Posterior vena cava (tissue), 2 donors: ENCODE measurements around the gene INTS12. TPM values are rescaled to one million over a fixed set of nuclear protein-coding genes. Genes with fewer than 3 reads are reported as not detected.
"Not testable (repeated sequence)": the region's sequence is repeated elsewhere in the genome, so short reads cannot be mapped to it uniquely, and the experiment has no call there.

ENCODE experiments used
- DNase-seq: peaks from one replicate; pipeline ENCODE4 v3.0.0-alpha.2; 2020; ENCODE audit warnings: low spot score
- intact Hi-C, 2 donors: fragments of 100-400 bp; cut with DNase I; formaldehyde crosslinking; loops; one replicate each; pipeline versions ENCODE4 v1.14.1 to v1.14.2; 2022 to 2023
- total RNA-seq, 2 donors: library from RNA; stranded (reverse); fragmentation: NEBNext Ultra II Directional; extraction: Animal tissue kit (Norgen Biotek cat#: 25700); gene quantifications; one replicate each; pipeline ENCODE4 v1.2.1, GENCODE V29; 2021
- donor health status: DM: yes; HTN: yes; CAD: no.
- donor health status: DM: yes; HTN: yes; CAD: no.

The INTS12 gene
- total RNA-seq, 2 donors from 2014 or later = 20.1 to 20.4 TPM

DNA sequence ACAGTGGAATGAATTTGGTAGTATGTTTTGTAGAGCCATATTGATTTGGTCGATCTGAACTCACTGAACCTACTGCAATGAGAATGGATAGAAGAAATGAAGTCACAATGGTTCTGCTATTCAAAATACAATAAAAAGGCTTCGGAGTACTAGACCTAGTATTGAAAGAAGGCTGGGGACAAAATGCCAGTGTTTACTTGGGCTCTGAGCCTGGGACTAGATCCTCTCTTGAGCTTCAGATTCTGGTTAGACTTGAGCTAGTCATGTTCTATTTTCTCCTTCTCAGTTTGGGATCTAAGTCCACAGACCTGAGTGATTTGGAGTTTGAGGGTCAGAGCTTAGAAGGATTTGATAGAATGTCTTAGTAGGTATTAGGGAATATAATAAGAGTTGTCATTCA lies 9.9 kb downstream of the INTS12 start:
- no peak for DNase-seq
- intact Hi-C loops = no loop called here

DNA sequence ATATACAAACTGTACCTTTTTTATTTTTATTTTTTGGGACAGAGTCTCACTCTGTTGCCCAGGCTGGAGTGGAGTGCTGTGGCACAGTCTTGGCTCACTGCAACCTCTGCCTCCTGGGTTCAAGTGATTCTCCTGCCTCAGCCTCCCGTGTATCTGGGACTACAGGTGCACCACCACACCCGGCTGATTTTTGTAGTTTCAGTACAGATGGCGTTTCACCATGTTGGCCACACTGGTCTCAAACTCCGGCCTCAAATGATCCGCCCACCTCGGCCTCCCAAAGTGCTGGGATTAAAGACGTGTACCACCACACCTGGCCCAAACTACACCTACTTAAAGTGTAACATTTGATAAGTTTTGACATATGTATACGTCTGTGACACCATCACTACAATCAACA lies 12.7 kb downstream of the INTS12 start:
- DNase-seq, intact Hi-C loops: not testable (repeated sequence)

DNA sequence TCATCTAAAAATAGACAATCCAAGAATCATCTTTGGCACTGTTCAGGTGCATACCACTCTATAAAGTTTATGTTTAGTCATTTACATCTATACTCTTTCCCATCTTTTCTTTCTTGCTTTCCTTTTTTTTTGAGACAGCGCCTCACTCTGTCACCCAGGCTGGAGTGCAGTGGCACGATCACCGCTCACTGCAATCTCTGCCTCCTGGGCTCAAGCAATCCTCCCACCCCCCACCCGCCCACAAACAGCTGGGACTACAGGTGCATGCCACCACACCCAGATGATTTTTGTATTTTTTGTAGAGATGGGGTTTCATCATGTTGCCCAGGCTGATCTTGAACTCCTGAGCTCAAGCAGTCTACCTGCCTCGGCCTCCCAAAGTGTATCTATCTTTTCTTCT lies 13.7 kb downstream of the INTS12 start:
- intact Hi-C loops, DNase-seq: not testable (repeated sequence)

DNA sequence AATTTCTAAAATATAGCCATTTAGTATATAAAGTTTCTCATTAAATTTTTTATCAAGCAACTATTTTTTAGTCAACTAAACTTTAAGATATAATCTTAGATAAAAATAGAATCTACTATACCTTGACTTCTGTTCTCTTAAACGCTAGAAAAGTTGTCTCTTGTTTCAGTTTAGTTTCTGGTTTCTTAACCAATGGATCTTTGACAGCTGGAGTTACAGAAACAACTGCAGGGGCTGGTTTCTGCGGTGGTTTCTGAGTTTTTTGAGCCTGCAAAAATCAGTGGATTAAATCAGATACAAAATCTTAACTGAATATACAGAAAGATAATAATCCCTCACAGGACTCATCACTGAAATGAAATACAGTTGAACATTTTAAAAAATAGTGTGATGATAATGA lies 21.9 kb downstream of the INTS12 start:
- DNase-seq = no peak
- intact Hi-C loops = no loop called here

DNA sequence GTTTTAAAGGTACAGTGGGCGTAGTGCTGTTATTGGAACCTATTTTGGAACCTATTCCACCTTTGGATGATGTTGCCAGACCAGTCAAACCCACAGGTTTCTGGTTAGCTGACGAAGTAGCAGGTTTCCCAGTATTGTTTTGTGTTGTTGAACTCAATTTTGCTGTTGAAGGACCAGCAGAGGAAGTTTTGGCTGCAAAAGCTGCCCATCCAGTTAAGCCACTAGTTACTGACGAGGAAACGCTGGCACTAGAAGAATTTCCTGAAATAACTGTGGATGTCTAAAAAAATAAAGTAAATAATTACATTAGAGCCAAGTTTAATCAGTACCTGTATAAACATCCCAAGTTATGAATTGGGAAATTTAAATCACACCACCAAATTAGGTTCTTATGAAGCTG lies 25.5 kb downstream of the INTS12 start:
- no peak for DNase-seq
- intact Hi-C loops = no loop called here

DNA sequence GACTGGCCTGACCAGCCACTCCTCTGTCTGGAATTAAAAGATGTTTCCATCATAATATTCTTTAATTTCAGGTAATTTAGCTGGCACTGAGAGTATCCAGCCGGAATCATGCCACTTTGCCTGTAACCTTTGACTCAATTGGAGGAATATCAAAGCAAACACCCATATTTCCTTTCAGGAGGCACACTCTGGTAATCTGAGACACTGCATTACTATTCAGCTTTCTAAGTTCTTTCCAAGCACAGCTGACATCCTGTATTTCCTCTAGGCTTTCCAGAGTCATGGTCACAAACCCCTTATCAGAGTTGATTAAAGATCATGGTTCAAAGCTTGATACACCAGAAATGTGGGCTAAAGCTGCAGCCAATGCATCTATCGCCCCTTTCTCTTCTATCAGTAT lies 29.3 kb downstream of the INTS12 start:
- no peak for DNase-seq
- intact Hi-C loops = no loop called here

DNA sequence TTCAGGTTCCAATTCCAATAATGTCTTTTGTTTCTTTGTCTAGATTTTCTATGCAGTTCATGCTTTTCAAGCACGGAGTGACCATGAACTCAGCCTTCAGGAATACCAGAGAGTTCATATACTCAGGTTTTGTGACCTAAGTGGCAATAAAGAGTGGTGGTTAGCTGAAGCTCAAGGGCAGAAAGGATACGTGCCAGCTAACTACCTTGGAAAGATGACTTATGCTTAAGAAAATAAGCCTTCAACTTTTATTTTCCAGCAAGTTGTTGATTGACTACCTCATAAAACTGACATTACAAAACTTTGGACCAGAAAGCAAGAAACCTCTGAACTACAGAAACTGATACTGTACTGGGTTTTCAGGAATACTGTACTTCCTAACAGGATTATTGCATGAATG lies 30.8 kb downstream of the INTS12 start:
- no peak for DNase-seq
- intact Hi-C loops = no loop called here

DNA sequence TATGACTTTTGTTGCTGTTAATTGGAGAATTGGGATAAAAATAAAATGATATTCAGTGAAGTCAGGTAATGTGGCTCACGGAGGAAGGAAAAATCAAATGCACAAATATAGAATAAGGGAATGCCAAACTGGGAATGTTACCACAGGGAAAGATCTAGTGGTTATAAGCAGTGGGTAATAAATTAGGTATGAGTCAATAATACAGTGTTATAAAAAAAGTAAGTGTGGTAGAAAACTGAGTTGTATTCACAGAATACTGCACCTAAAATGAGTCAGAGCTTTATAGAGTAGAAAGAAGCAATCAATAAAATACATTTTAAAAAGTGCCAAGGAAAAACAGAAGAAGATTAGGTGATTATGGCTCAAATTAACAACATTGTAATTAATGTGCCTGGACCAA lies 34.5 kb downstream of the INTS12 start:
- DNase-seq = no peak
- intact Hi-C loops = no loop called here

DNA sequence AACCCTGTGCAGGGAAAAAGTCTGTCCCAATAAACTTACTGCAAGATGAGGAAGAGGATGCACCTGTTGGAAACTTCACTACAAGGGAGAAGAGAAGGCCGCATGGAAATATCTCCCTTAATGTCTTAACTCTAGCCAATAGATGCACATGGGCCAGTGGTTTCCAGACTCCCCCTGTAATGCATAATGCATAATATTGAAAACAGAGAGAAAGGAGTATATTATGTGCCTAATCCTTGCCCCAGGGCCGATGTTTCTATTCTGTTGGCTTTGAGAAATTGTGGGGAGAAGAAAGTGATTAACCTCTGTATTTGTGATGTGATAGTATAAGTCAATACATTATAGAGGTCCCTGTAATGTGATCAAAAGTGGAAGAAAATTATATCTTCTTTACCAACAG lies 37.2 kb downstream of the INTS12 start:
- intact Hi-C loops = no loop called here

DNA sequence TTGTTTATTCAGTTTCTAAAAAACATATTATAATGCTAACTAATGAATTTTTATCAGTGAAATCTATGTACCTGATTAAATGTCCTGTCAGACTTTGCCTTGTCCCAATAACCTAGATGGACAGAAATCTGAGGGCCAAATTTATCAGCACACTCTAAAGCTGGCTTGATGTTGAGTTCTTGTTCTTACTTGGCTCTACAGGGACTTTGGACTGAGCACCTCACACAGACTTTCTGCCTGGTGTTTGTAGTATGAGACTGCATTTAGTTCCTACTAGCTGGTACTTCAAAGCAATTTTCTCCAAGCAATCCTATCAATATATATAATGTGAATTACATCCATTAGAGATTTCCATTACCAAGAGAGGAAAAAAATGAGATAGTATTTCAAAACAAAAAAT lies 37.8 kb downstream of the INTS12 start:
- intact Hi-C loops = no loop called here

More for the DNA sequence above, 37.2 kb downstream of the INTS12 start:
- DNase-seq = no peak

DNA sequence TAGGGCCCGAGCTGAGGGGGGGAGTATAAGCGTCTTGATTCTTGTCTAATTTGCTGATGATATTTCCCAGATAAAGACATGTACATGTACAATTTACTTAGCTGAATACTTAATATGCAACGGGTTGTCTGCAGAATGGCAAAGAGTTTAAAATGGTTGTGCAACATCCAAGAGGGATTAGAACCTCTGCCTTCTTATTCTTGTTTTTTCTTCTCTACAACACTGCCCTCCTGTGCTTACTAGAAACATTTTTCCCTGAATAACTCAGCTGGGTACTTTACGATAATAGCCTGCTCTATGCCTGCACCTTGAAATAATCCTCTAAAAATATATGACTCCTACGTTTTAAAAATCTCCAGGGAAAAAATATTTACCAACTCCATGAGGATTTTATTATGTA lies 41.8 kb downstream of the INTS12 start:
- no peak for DNase-seq
- intact Hi-C loops = loop anchor here in 1 of 2 donors (5.0 kb wide), 1 partner anchor 144 kb away; no protein-coding TSS in a partner anchor

More for the DNA sequence above, 37.8 kb downstream of the INTS12 start:
- DNase-seq = no peak

DNA sequence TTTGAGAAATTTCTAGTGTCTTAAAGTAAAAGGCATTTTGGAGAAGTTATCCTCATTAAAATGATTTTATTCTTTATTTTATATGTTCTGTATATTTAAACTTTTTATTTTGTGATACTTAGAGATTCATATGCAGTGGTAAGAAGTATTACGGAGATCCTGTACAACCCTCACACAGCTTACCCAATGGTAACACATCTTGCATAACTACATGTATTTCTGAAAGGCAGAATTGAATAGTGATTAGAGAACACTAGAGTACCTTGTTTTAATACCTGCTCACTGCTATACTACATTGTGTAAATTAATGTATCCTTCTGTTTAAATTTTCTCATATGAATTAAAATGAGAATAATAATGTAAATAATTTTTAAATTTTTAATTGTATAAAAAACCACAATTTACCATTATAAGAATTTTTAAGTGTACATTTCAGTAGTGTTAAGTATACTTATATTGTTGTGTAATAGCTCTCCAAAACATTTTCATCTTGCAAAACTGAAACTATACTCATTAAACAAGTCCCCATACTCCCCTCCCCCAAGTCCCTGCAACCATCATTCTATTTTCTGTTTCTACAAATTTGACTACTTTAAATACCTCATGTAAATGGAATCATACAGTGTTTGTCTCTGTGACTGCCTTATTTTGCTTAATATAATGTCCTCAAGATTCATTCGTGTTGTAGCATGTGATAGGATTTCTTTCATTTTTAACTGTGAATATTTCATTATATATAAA lies 45.4 kb downstream of the INTS12 start:
- intact Hi-C loops = no loop called here
- no peak for DNase-seq

DNA sequence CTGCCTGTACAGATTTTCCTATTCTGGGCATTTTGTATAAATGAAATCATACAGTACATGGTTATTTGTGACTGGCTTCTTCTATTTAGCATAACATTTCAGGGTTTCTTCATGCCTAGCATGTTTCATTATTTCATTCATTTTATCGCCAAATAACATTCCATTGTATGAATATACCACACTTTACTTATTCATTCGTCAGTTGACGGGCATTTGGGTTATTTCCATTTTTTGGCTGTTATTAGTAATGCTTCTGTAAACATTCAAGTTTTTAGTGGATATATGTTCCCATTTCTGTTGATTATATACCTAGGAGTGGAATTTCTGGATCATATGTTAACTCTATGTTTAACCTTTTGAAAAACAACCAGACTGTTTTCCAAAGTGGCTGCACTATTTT lies 47.5 kb downstream of the INTS12 start:
- intact Hi-C loops = no loop called here
- no peak for DNase-seq

DNA sequence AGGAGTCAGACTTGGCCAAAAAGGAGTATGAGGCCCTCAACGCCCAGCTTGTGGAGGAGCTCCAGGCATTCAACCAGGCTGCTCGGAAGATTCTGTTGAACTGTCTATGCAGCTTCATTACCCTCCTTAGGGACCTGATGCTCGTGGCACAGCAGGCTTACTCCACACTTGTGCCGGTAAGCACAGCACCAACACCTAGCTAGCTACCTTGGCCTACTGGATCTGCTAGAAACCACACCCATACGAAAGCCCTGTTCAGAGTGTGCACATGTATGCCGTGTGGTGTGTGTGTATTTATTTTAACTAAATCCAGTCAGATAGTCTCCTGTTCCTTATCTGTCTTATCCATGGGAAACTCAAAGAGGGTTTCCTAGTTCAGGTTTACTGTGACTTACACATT lies 49.3 kb downstream of the INTS12 start:
- intact Hi-C loops = no loop called here
- no peak for DNase-seq

DNA sequence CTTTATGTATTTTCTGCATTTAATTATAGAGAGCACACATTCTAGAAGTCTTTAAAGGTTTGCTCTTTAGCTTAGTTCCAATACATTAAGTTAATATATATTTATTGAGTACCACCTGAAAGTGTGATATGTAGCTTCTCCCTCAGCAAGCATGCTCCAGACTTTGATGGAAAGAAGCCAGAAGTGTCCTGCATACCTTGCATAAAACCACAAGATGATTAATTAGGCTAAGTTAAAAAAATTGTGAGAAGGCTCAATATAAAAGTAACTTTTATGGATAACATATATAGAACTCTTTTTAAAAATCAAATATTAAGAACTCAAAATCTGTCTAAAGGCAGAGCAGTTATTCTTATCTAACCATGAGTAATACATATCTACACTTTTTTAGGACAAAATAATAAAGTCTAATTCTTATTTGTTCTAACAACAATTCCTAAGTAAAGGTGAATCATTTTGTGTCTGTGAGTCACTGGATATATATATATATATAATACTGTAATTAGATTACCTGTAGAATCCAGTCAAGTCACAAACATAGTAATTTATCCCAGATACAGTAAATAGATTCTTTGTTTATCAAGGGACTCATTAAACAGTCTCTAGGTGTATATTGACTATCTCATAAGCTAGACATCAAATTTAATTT lies 51.2 kb downstream of the INTS12 start:
- no peak for DNase-seq
- intact Hi-C loops = no loop called here

DNA sequence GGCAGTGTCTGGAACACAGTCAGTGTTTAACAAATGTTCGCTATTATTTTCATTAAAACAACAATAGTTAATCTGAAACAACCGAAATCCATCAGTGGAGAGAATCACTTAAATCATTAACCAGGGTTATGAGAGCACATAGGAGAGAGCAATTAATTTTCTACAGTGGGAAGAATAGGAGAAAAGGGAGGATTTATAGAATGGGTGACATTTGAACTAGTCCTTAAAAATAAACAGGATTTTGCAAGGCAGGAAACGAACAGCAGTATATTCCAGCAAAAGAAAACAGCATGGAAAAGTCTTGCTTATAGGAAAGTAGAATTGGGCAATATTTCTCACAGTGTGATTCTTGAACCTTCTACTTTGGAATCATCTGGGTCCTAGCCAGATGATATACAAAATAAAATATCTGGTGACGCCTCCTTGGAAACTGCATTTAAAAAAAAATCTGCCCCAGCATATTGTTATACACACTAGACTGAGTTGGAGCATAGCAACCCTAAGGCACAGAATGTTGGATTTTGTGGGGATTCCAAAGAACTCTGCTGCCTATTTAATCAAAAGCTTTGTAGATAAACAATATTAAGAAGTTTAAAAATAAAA lies 56.1 kb downstream of the INTS12 start:
- intact Hi-C loops = no loop called here
- no peak for DNase-seq

DNA sequence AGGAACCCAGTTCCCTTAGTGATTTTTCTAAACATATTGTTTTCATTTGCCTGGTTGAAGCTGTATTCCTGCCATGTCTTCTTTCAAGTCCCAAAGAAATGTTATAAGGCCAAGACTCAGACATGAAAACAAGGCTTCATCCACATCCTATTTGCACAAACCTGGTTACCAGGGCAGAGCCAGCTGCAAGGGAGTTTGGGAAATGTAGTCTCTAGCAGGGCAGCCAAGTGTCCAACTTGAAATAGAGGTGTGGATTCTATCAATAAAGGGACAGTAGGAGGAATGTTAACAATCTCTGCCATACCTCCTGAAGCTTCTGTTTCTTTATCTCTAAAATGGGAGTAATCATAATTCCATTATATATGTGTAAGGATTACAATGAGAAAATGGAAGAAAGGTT lies 56.6 kb downstream of the INTS12 start:
- intact Hi-C loops = no loop called here
- DNase-seq = no peak

DNA sequence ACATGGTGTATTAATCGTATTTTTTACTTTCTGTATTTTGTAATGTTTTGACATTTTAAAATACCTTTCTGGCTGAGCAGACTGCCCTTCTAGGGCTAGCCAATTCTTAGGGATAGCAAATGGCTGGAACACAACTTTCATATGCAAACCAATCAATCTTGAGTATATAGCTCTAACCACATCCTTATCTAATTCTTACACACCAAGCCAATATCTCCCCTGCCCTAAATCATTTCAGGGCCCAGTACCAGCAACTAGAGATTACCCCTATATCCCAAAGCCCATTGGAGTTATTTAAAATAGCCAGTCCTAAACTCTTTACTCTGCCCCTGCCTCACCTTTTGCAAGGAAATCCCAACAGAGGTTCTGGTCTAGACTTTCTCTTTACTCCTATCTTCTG lies 58.3 kb downstream of the INTS12 start:
- DNase-seq = no peak
- intact Hi-C loops = no loop called here

DNA sequence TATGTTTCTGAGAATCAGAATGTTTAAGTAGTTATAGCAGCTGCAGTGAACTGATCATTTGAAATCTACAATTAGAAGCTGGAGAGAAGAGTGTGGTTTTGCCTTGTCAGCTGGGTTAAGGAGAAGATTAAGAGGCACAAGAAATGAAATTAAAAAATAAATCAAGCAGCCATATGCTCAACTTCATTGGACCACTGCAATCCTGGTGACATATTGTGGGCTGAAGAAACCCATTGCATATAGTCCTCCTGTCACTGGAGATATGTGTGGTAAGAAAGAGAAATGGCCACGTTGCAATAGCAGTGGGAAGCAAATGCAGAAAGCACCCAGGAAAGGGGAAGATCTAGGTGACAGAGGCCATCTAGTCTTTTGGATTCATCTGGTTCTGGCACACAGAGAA lies 63.0 kb downstream of the INTS12 start:
- no peak for DNase-seq
- intact Hi-C loops = no loop called here

DNA sequence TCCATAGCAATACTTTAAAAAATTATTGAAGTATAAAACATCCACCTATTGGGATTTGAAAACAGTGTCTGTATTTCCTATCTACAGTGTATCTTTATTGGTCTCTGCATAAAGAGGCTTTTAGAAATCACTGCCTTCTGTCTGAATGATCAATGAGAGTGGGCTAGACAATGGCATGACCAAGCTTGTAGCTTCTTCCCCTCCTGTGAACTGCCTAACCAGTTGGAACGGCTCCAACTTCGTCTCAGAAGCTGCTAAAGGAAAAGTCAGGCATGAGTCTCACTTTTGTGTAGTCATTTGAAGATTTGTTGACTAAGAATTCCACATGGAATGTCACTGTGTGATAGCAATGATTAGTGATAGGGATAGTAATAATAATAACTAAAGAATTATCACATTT lies 64.2 kb downstream of the INTS12 start:
- intact Hi-C loops = no loop called here
- DNase-seq = no peak

DNA sequence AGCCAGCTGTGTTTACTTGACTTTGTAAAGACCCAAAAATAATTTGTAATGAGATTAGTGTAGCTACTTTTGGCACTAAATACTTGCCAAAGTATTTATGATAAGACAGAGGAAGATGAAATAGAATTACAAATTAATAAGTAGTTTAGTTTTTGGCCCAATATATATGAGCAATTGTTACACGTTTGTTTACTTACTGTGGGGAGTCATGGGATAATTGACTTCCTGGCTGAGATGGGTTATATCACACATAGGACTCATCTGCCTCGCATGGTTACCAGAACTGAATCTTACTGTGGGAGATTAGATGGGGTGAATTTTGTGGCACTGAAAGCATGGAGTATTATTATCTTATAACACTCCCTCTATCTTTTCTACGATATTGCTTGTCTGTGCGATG lies 66.6 kb downstream of the INTS12 start:
- no peak for DNase-seq
- intact Hi-C loops = no loop called here
